Natural killer cell (primary cell): ENCODE results near the gene MACROD2. TPM values are rescaled to one million over a fixed set of nuclear protein-coding genes. Genes with fewer than 3 reads are reported as not detected.

Experiments used
- ATAC-seq, 3 donors: fragments of 150-1000 bp in 2 of 3; fragments of 200-7000 bp in 1 of 3; cut with Tn5 transposase; 1 replicate in 1 of 3; 2 replicates in 2 of 3; pipeline ENCODE4 v1.10.0; 2021; ENCODE audit warnings: mild to moderate bottlenecking in 2 of 3, moderate library complexity in 2 of 3
- DNase-seq, 2 donors: peaks; one replicate each; pipeline versions ENCODE4 v3.0.0 to v3.0.0-alpha.2; 2013 to 2021; ENCODE audit warnings: mixed read lengths in 1 of 2
- H3K27ac ChIP-seq: one replicate; pipeline ENCODE4 v1.5.1; 2013; ENCODE audit warnings: mild to moderate bottlenecking, low read length
- H3K27me3 ChIP-seq: one replicate; pipeline ENCODE4 v1.6.1; 2013; ENCODE audit warnings: low read length; ENCODE audit not compliant: control insufficient read depth, insufficient read depth
- H3K36me3 ChIP-seq: one replicate; pipeline ENCODE4 v1.6.1; 2013; ENCODE audit warnings: low read length; ENCODE audit not compliant: control insufficient read depth, insufficient read depth
- H3K4me1 ChIP-seq: one replicate; pipeline ENCODE4 v1.6.1; 2013; ENCODE audit warnings: low read length; ENCODE audit not compliant: control insufficient read depth, insufficient read depth
- H3K4me3 ChIP-seq: one replicate; pipeline ENCODE4 v1.5.1; 2013; ENCODE audit warnings: low read length
- H3K9me3 ChIP-seq: one replicate; pipeline ENCODE4 v1.6.1; 2013; ENCODE audit warnings: low read length; ENCODE audit not compliant: control insufficient read depth, insufficient read depth
- H3K27ac Mint-ChIP-seq, 2 donors: one replicate each; pipeline ENCODE4 v1.8.0; 2022; ENCODE audit warnings: mild to moderate bottlenecking in 2 of 2, mixed read lengths in 2 of 2, moderate library complexity in 1 of 2
- H3K27me3 Mint-ChIP-seq, 2 donors: one replicate each; pipeline ENCODE4 v1.8.0; 2022; ENCODE audit warnings: low read depth in 2 of 2, mixed read lengths in 2 of 2
- H3K36me3 Mint-ChIP-seq: one replicate; pipeline ENCODE4 v1.8.0; 2022; ENCODE audit warnings: mixed read lengths
- H3K4me1 Mint-ChIP-seq, 2 donors: one replicate each; pipeline ENCODE4 v1.8.0; 2022; ENCODE audit warnings: mixed read lengths in 2 of 2
- H3K4me3 Mint-ChIP-seq: one replicate; pipeline ENCODE4 v1.8.0; 2022; ENCODE audit warnings: mild to moderate bottlenecking, moderate library complexity, mixed read lengths
- H3K9me3 Mint-ChIP-seq, 2 donors: one replicate each; pipeline ENCODE4 v1.8.0; 2022; ENCODE audit warnings: mixed read lengths in 2 of 2
- whole genome bisulfite sequencing: methylation state at CpG from one replicate; pipeline ENCODE4 v1.1.7; 2013; ENCODE audit warnings: missing lambda C conversion rate; ENCODE audit not compliant: insufficient coverage; 5-methylcytosine and 5-hydroxymethylcytosine counted together
- intact Hi-C: fragments of 100-400 bp; cut with micrococcal nuclease; formaldehyde crosslinking; loops from one replicate; pipeline ENCODE4 v1.14.2; 2022
- total RNA-seq, 4 donors: library from RNA; stranded (reverse); fragments of 120-200 nt in 1 of 4; gene quantifications; one replicate each; pipeline versions ENCODE4 v1.2.3 to v1.2.4, GENCODE V29; 2013 to 2022
- TF ChIP-seq, protein P1 (sequence below): fragments of 200-600 bp; IDR thresholded peaks from one replicate; pipeline ENCODE4 v1.8.0; 2022; ENCODE audit warnings: antibody characterized with exemption

The MACROD2 gene
- total RNA-seq, 3 donors from 2014 or later (not counting 1 experiment from before 2014, with no cell fraction given), result 0.19 to 0.88 TPM; not detected in 1

GRCh38 chr20:14780508-14780907, 785.2 kb downstream of the MACROD2 start:
- Histone ChIP-seq H3K27me3 (no peaks in the 10 kb centered on the region), H3K36me3 (no peaks in the 10 kb centered on the region)
- 100% methylated on average over 2 of the region's 2 CpGs for WGBS

DNA sequence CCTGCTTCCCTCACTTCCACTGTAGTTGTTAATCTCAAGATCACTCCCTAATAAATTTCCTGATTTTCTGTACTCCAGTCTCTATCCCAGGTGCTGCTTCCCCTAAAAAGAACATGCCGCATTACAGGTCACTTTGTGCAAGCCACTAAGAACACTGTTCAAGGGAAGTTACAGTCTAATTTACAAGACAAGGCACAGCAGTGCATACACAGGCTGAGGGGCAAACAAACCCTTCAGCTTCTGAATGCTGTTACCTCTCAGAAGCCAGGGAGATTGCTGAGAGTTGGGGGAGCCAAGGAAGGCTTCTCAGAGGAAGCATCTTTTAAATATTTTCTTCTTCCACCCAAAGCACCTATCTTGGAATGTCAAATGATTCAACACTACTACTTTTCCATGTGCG, 787.4 kb downstream of the MACROD2 start:
- Histone ChIP-seq H3K4me1 (no peaks in the 10 kb centered on the region), H3K4me3 (no peak overlapping the region), H3K36me3 (no peaks in the 10 kb centered on the region), H3K27ac (no peak overlapping the region), H3K27me3 (no peaks in the 10 kb centered on the region), H3K9me3 (peaks cover 4% of the 10 kb centered on the region)
- Mint-ChIP-seq H3K27ac (no peak overlapping the region), H3K9me3 (peaks cover 11 to 22% of the 10 kb centered on the region in 2 donors), H3K36me3 (no peaks in the 10 kb centered on the region), H3K4me1 (no peaks in the 10 kb centered on the region), H3K4me3 (no peak overlapping the region), H3K27me3 (no peaks in the 10 kb centered on the region)
- TF ChIP-seq, protein P1, sequence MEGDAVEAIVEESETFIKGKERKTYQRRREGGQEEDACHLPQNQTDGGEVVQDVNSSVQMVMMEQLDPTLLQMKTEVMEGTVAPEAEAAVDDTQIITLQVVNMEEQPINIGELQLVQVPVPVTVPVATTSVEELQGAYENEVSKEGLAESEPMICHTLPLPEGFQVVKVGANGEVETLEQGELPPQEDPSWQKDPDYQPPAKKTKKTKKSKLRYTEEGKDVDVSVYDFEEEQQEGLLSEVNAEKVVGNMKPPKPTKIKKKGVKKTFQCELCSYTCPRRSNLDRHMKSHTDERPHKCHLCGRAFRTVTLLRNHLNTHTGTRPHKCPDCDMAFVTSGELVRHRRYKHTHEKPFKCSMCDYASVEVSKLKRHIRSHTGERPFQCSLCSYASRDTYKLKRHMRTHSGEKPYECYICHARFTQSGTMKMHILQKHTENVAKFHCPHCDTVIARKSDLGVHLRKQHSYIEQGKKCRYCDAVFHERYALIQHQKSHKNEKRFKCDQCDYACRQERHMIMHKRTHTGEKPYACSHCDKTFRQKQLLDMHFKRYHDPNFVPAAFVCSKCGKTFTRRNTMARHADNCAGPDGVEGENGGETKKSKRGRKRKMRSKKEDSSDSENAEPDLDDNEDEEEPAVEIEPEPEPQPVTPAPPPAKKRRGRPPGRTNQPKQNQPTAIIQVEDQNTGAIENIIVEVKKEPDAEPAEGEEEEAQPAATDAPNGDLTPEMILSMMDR, result no peak
- ATAC-seq (no peak), DNase-seq (no peak)
- intact Hi-C loops, result no loop called here
- WGBS, result 89% methylated on average over 1 of the region's 2 CpGs

More at GRCh38 chr20:14780508-14780907, 785.2 kb downstream of the MACROD2 start:
- TF ChIP-seq, protein P1, result no peak
- DNase-seq, result no peak
- peaks cover 13 to 19% of the 10 kb centered on the region in 2 donors for H3K9me3 Mint-ChIP-seq
- no peak overlapping the region for H3K4me3 Mint-ChIP-seq
- no peaks in the 10 kb centered on the region for H3K4me1 ChIP-seq
- no peak overlapping the region for H3K27ac ChIP-seq
- ATAC-seq, result no peak
- H3K27me3 Mint-ChIP-seq, result no peaks in the 10 kb centered on the region
- no peak overlapping the region for H3K27ac Mint-ChIP-seq
- H3K9me3 ChIP-seq, result peaks cover 4% of the 10 kb centered on the region
- intact Hi-C loops, result no loop called here
- H3K36me3 Mint-ChIP-seq, result no peaks in the 10 kb centered on the region
- no peaks in the 10 kb centered on the region for H3K4me1 Mint-ChIP-seq
- H3K4me3 ChIP-seq, result no peak overlapping the region

- WGBS, result 73% methylated on average over 2 of the region's 2 CpGs
- no peak for ATAC-seq
- intact Hi-C loops, result no loop called here
Observed at GRCh38 chr20:14783766-14784165, 788.5 kb downstream of the MACROD2 start.

More at GRCh38 chr20:14783766-14784165, 788.5 kb downstream of the MACROD2 start:
- H3K4me1 ChIP-seq, result no peaks in the 10 kb centered on the region
- Mint-ChIP-seq H3K4me3 (no peak overlapping the region), H3K27ac (no peak overlapping the region), H3K9me3 (peaks cover 11 to 16% of the 10 kb centered on the region in 2 donors), H3K4me1 (no peaks in the 10 kb centered on the region), H3K36me3 (no peaks in the 10 kb centered on the region), H3K27me3 (no peaks in the 10 kb centered on the region)
- TF ChIP-seq, protein P1, result no peak
- H3K4me3 ChIP-seq, result no peak overlapping the region
- no peaks in the 10 kb centered on the region for H3K36me3 ChIP-seq
- H3K27ac ChIP-seq, result no peak overlapping the region
- no peak for DNase-seq
- peaks cover 4% of the 10 kb centered on the region for H3K9me3 ChIP-seq
- no peaks in the 10 kb centered on the region for H3K27me3 ChIP-seq
